MV-4-11 (cell line): ENCODE data around the gene PILRA.
"Not testable (repeated sequence)": the region's sequence is repeated elsewhere in the genome, so short reads cannot be mapped to it uniquely, and the experiment has no call there.

ENCODE experiments used
- DNase-seq: peaks from one replicate; lab custom pipeline; 2025; lab: John Stamatoyannopoulos, UW

PILRA gene

GRCh38 chr7:100358027-100358856 lies 15.0 kb upstream of the PILRA start, which contains the start of gene PILRB:
PILRB (plus strand) TSS chr7:100358117; CDS start chr7:100358303, 186 bp downstream.
- no peak for DNase-seq

- no peak for DNase-seq
Observed at GRCh38 chr7:100358857-100359212, 14.5 kb upstream of the PILRA start.

DNA sequence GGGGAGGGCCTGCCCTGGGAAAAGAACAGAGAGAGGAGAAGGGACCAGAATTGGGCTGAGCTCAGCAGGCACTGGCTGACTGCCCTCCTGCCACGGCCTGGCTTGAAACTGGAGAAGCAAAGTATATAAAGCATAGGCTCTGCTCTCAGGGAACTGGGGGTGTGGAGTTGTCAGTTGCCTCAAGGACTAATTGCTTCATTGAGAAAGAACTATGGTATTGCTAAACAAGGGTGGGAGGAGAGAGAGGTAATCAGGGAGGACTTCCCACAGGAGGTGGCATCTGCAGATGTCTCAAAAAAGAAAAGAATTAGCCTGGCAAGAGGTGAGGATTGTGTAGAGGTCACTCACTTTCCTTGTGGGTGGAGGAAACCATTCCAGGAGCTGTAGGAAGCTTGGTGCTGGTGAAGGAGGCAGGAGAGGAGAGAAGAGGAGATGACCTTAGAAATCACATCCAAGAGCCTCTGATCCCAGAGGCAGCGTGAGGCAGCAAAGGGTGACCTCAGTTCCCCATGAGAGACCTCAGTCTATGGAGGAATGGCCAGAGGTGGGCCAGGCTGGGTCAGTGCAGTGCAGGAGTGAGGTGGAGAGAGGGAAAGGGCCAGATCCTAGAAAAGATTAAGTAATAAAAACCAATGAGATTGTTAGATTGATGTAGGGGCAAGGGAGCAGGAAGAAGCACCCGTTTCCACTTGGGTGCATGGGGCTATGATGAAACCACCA lies 13.0 kb upstream of the PILRA start:
- DNase-seq = peak; percentile 41

GRCh38 chr7:100363098-100363497 lies 10.2 kb upstream of the PILRA start:
- no peak for DNase-seq

GRCh38 chr7:100363797-100364196 lies 9.5 kb upstream of the PILRA start:
- DNase-seq = not testable (repeated sequence)

DNA sequence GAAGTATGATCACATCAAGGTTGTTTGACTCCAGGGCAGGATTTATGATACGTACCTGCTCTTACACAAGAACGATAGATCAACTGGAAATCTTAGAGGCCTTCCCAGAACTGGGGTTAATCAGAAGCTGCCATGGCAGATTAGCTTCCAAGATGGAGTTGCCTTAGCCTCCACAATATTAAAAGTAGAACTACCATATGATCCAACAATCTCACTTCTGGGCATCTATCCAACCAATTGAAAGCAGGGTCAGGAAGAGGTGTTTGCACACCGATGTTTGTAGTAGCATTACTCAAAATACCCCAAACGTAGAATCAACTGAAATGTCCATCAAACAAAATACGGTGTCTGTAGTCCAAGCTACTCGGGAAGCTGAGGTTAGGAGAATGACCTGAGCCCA lies 8.8 kb upstream of the PILRA start:
- DNase-seq = no peak

DNA sequence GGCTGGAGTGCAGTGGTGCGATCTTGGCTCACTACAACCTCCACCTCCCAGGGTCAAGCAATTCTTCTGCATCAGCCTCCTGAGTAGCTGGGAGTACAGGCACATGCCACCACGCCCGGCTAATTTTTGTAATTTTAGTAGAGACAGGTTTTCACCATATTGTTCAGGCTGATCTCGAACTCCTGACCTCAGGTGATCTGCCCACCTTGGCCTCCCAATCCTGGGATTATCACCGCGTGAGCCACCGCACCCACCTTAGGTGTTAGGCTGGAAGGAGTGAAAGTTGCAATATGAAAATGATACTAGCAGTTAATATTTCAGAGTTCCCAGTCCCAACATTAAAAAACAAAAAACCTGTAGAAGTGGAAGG lies 7.3 kb upstream of the PILRA start:
- not testable (repeated sequence) for DNase-seq

GRCh38 chr7:100366411-100367250 lies 6.7 kb upstream of the PILRA start:
- no peak for DNase-seq

GRCh38 chr7:100367251-100367620 lies 6.1 kb upstream of the PILRA start:
- DNase-seq = no peak

GRCh38 chr7:100367676-100368613 lies 5.3 kb upstream of the PILRA start:
- DNase-seq = no peak

- peak; percentile 99 for DNase-seq
Observed at GRCh38 chr7:100369105-100369504, 4.2 kb upstream of the PILRA start.

- no peak for DNase-seq
Observed at GRCh38 chr7:100370303-100370702, 3.0 kb upstream of the PILRA start.

GRCh38 chr7:100370746-100371145 lies 2.5 kb upstream of the PILRA start:
- DNase-seq = no peak

- no peak for DNase-seq
Observed at GRCh38 chr7:100371561-100372171, 1.6 kb upstream of the PILRA start.

DNA sequence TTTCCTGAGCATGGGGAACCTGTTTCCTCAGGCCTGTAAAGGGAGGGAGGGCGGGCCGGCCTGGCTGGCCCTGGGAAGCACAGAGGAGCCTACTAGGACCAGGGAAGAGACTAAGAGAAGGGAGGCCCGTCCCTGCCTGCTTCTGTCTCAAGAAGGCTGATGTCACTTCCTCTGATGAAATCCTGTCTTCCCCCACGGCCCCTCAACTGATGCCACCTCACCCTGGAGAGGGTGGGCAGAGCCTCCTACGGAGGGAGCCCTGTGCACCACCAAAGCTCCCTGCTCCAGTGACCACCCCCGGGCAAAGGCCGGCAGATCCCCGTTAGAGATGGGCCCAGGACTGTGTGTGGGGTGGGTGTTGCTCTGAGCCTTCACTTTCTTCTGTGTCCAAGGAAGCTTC lies 1.0 kb upstream of the PILRA start:
- DNase-seq = peak; percentile 83

GRCh38 chr7:100372694-100373093 lies 593 bp upstream of the PILRA start:
- DNase-seq = no peak

- not testable (repeated sequence) for DNase-seq
Observed at GRCh38 chr7:100373870-100374598, 747 bp downstream of the PILRA start.

DNA sequence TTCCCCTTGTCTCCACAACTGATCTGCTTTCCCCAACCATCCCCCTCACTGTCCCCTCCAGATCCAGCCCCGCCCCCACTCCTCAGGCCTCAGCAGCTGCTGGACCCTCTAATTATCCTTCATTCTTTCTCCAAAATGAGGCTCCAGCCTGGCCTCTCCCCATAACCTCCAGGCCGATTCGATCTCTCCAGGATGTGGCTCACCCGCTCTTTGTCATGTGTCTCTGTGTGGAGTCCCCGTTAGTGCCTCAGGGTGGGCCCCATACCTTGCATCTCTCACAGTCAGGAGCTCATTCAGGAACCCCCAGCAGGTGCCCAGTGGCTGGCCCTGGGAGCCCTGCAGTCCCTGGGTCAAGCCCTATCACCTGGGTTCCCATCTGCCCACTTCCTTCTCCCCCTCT lies 1.3 kb downstream of the PILRA start:
- DNase-seq = no peak

- DNase-seq = no peak
Observed at GRCh38 chr7:100376066-100376465, 2.8 kb downstream of the PILRA start.

DNA sequence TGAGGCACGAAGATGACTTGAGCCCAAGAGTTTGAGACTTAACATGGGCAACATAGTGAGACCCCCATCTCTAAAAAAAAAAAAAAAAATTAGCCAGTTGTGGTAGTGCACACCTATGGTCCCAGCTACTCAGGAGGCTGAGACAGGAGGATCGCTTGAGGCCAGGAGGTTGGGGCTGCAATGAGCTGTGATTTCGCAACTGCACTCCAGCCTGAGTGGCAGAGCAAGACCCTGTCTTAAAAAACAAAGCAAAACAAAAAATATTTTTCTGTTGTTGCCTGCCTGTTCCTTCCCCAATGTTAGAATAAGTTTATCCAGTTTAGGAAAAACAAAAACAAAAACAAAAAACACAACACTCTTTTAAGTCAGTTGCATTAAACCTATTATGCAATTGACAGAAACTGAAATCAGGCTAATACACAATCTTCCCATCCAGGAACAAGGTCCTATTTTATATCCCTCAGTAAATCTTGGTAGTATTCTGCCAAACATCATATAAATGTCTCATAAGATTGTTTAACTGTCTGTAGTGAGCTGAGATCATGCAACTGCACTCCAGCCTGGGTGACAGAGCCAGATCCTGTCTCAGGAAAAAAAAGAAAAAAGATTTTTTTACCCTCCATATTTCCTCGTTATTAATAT lies 4.9 kb downstream of the PILRA start:
- no peak for DNase-seq
